RPMI8226 (cell line): Measurements from ENCODE around the gene PTDSS2.

Experiments used
- DNase-seq: peaks from one replicate; pipeline ENCODE4 v3.0.0-alpha.2; 2015

PTDSS2 gene

GRCh38 chr11:471468-472145 is 21.5 kb downstream of the PTDSS2 start:
- DNase-seq = no peak

- DNase-seq = no peak
Observed at GRCh38 chr11:472272-472671, 22.2 kb downstream of the PTDSS2 start.

- DNase-seq = no peak
Observed at GRCh38 chr11:472816-473215, 22.7 kb downstream of the PTDSS2 start.

- no peak for DNase-seq
Observed at GRCh38 chr11:473415-473814, 23.3 kb downstream of the PTDSS2 start.

- DNase-seq = no peak
Observed at GRCh38 chr11:473962-474785, 24.1 kb downstream of the PTDSS2 start.

GRCh38 chr11:474914-475506 is 24.9 kb downstream of the PTDSS2 start:
- DNase-seq = no peak

GRCh38 chr11:475941-476340 is 25.9 kb downstream of the PTDSS2 start:
- no peak for DNase-seq

GRCh38 chr11:476416-476815 is 26.3 kb downstream of the PTDSS2 start:
- no peak for DNase-seq

GRCh38 chr11:477052-477715 is 27.1 kb downstream of the PTDSS2 start:
- no peak for DNase-seq

- no peak for DNase-seq
Observed at GRCh38 chr11:479311-479710, 29.2 kb downstream of the PTDSS2 start.

- DNase-seq = no peak
Observed at GRCh38 chr11:484616-485015, 34.5 kb downstream of the PTDSS2 start.

- no peak for DNase-seq
Observed at GRCh38 chr11:486189-486588, 36.1 kb downstream of the PTDSS2 start.

GRCh38 chr11:487571-488021 is 37.5 kb downstream of the PTDSS2 start:
- no peak for DNase-seq

GRCh38 chr11:488062-488461 is 38.0 kb downstream of the PTDSS2 start:
- no peak for DNase-seq

GRCh38 chr11:488579-488978 is 38.5 kb downstream of the PTDSS2 start:
- DNase-seq = no peak

- DNase-seq = no peak
Observed at GRCh38 chr11:488992-489391, 38.9 kb downstream of the PTDSS2 start.

GRCh38 chr11:489610-490185 is 39.6 kb downstream of the PTDSS2 start:
- no peak for DNase-seq

- DNase-seq = no peak
Observed at GRCh38 chr11:490186-490929, 40.3 kb downstream of the PTDSS2 start.

- DNase-seq = no peak
Observed at GRCh38 chr11:490930-491260, 40.8 kb downstream of the PTDSS2 start.

- DNase-seq = no peak
Observed at GRCh38 chr11:491358-491757, 41.3 kb downstream of the PTDSS2 start.

- DNase-seq = no peak
Observed at GRCh38 chr11:492427-493226, 42.5 kb downstream of the PTDSS2 start.
